Activated CD8-positive, alpha-beta T cell treated with anti-CD3 and anti-CD28 coated beads for 36 hours (primary cell): ENCODE measurements around the gene RIMOC1. TPM values are rescaled to one million over a fixed set of nuclear protein-coding genes. Genes with fewer than 3 reads are reported as not detected.

ENCODE experiments used
- ATAC-seq: fragments of 200-7000 bp; cut with Tn5 transposase; one replicate; pipeline ENCODE4 v1.10.0; 2021; ENCODE audit warnings: mild to moderate bottlenecking, moderate library complexity
- CTCF ChIA-PET: fragments of 350-600 bp; sonication (Branson Sonifier 250); formaldehyde crosslinking; loops from one replicate; lab custom pipeline; 2021; ENCODE audit warnings: antibody characterized with exemption; lab: Charles Lee
- POLR2A ChIA-PET: fragments of 350-600 bp; sonication (Branson Sonifier 250); formaldehyde crosslinking; loops from one replicate; lab custom pipeline; 2021; ENCODE audit warnings: antibody characterized with exemption; lab: Charles Lee
- DNase-seq: peaks from one replicate; pipeline ENCODE4 v3.0.0-alpha.2; 2020
- H3K27ac Mint-ChIP-seq: one replicate; pipeline ENCODE4 v1.8.0; 2021; ENCODE audit warnings: mild to moderate bottlenecking, mixed read lengths
- H3K27me3 Mint-ChIP-seq: one replicate; pipeline ENCODE4 v1.8.0; 2021; ENCODE audit warnings: mixed read lengths
- H3K36me3 Mint-ChIP-seq: one replicate; pipeline ENCODE4 v1.8.0; 2021; ENCODE audit warnings: low read depth, mixed read lengths
- H3K4me1 Mint-ChIP-seq: one replicate; pipeline ENCODE4 v1.8.0; 2021; ENCODE audit warnings: low read depth, mixed read lengths
- H3K4me3 Mint-ChIP-seq: one replicate; pipeline ENCODE4 v1.8.0; 2021; ENCODE audit warnings: mild to moderate bottlenecking, moderate library complexity, mixed read lengths
- H3K9me3 Mint-ChIP-seq: one replicate; pipeline ENCODE4 v1.8.0; 2021; ENCODE audit warnings: mixed read lengths
- CTCF ChIP-seq: fragments of 200-600 bp; IDR thresholded peaks from one replicate; pipeline ENCODE4 v1.8.0; 2022; ENCODE audit warnings: antibody characterized with exemption, mild to moderate bottlenecking
- intact Hi-C: fragments of 100-400 bp; cut with micrococcal nuclease; formaldehyde crosslinking; loops from one replicate; pipeline ENCODE4 v1.10.0; 2022
- total RNA-seq, 2 experiments: library from RNA; stranded (reverse); gene quantifications; one replicate each; pipeline ENCODE4 v1.2.3, GENCODE V29; 2021

The RIMOC1 gene
- total RNA-seq, 2 experiments from 2014 or later, result 19.5 to 19.8 TPM

GRCh38 chr5:41921874-41922273, 17.7 kb downstream of the RIMOC1 start:
- no peak overlapping the region for H3K4me3 Mint-ChIP-seq
- ChIA-PET POLR2A (no interaction called here), CTCF (interaction anchor here (2.5 kb wide), 1 partner anchor 66 kb away, joined by 9 read pairs; no protein-coding TSS in a partner anchor)
- ATAC-seq (no peak), DNase-seq (no peak)
- H3K27me3 Mint-ChIP-seq, result no peaks in the 10 kb centered on the region
- TF ChIP-seq CTCF, result no peak
- H3K27ac Mint-ChIP-seq, result no peak overlapping the region
- H3K9me3 Mint-ChIP-seq, result no peaks in the 10 kb centered on the region
- H3K36me3 Mint-ChIP-seq, result peaks cover 25% of the 10 kb centered on the region
- peaks cover 16% of the 10 kb centered on the region for H3K4me1 Mint-ChIP-seq
- intact Hi-C loops, result loop anchor here (5.0 kb wide), 1 partner anchor 50 kb away; the partner anchor contains the start of gene OXCT1

GRCh38 chr5:41924526-41924871, 20.4 kb downstream of the RIMOC1 start:
- no peak for DNase-seq
- Mint-ChIP-seq H3K36me3 (peaks cover 9% of the 10 kb centered on the region), H3K9me3 (no peaks in the 10 kb centered on the region), H3K4me3 (peak overlapping the region; percentile 72), H3K27ac (peak overlapping the region; percentile 93), H3K27me3 (no peaks in the 10 kb centered on the region), H3K4me1 (peaks cover 11% of the 10 kb centered on the region)
- ATAC-seq, result no peak
- intact Hi-C loops, result loop anchor here (2.0 to 5.0 kb wide), 2 partner anchors 20 to 52 kb away; partner anchors contain the start of genes OXCT1 and RIMOC1
- CTCF ChIA-PET, result interaction anchor here (0.5 to 1.7 kb wide), 4 partner anchors 15 to 65 kb away, joined by 3 to 5 read pairs (median 4); no protein-coding TSS in a partner anchor
- POLR2A ChIA-PET, result interaction anchor here (0.5 to 1.8 kb wide), 5 partner anchors 11 to 71 kb away, joined by 3 to 23 read pairs (median 4); partner anchors contain the start of gene RIMOC1
- TF ChIP-seq CTCF, result peak; percentile 1

GRCh38 chr5:41924872-41925554, 20.9 kb downstream of the RIMOC1 start, which contains the start of gene FBXO4:
TSS of gene FBXO4 (plus strand) at chr5:41925281. CDS start at chr5:41925310, 29 bp downstream.
- intact Hi-C loops, result loop anchor here (2.0 to 5.0 kb wide), 3 partner anchors 20 to 68 kb away; partner anchors contain the start of genes OXCT1 and RIMOC1
- ChIA-PET POLR2A (interaction anchor here (0.5 to 1.8 kb wide), 8 partner anchors 9 to 71 kb away, joined by 3 to 23 read pairs (median 4); partner anchors contain the start of gene RIMOC1), CTCF (interaction anchor here (0.5 to 1.7 kb wide), 4 partner anchors 15 to 66 kb away, joined by 3 to 5 read pairs (median 4); no protein-coding TSS in a partner anchor)
- Mint-ChIP-seq H3K27ac (peak within 1 kb of the TSS; percentile 93), H3K9me3 (no peaks in the 10 kb centered on the region), H3K36me3 (peaks cover 6% of the 10 kb centered on the region), H3K4me3 (peak within 1 kb of the TSS; percentile 72), H3K4me1 (peaks cover 11% of the 10 kb centered on the region), H3K27me3 (no peaks in the 10 kb centered on the region)
- TF ChIP-seq CTCF, result peak; percentile 46
- DNase-seq (peak; percentile 90), ATAC-seq (peak; percentile 98)

- Mint-ChIP-seq H3K36me3 (peaks cover 9% of the 10 kb centered on the region), H3K4me3 (peak overlapping the region; percentile 72), H3K27ac (peak overlapping the region; percentile 93), H3K4me1 (peaks cover 11% of the 10 kb centered on the region), H3K27me3 (no peaks in the 10 kb centered on the region), H3K9me3 (no peaks in the 10 kb centered on the region)
- CTCF ChIA-PET, result interaction anchor here (1.0 to 1.7 kb wide), 2 partner anchors 16 to 59 kb away, joined by 3 to 5 read pairs; no protein-coding TSS in a partner anchor
- ATAC-seq (peak; percentile 21), DNase-seq (peak; percentile 40)
- intact Hi-C loops, result loop anchor here (2.0 to 5.0 kb wide), 2 partner anchors 21 to 68 kb away; partner anchors contain the start of gene RIMOC1
- POLR2A ChIA-PET, result interaction anchor here (0.6 to 1.8 kb wide), 8 partner anchors 9 to 81 kb away, joined by 3 to 23 read pairs (median 4); partner anchors contain the start of gene RIMOC1
- TF ChIP-seq CTCF, result no peak
Observed at GRCh38 chr5:41925555-41925951, 21.4 kb downstream of the RIMOC1 start.
